Measurements from ENCODE around the gene COL7A1. TPM values are rescaled to one million over a fixed set of nuclear protein-coding genes. Genes with fewer than 3 reads are reported as not detected.
"Not testable (repeated sequence)": the region's sequence is repeated elsewhere in the genome, so short reads cannot be mapped to it uniquely, and the experiment has no call there.

The COL7A1 gene
- total RNA-seq, 1 donor from 2014 or later = 62.9 TPM

DNA sequence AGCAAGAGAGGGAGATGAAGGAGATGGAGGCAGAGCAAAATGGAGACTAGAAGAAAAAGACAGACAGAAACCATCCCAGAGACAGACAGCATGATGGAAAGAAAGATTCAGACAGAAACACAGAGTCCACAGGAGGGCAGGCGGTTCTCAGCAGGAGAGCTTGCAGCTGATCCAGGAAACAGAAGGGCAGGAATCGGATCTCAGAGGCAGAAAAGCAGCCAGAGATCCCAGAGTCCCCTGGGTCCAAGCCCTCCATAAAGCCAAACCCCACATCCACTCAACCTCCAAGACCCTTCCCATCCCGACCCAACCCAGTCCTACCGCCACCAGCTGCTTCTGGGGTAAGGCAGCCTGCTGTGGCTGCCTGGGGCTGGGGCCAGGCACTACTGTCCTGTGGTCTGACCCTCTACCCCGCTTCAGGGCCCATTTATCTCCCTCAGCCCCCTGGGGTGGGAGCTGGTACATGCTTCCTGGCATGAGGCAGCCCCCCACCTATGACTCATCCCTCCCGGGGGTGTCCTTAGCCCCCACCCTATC is 31.7 kb downstream of the COL7A1 start, which contains the start of gene UCN2:
Gene UCN2 (minus strand): TSS at position 400 of the 537 bp plus-strand sequence. CDS start 657 bp downstream, outside the sequence.
- DNase-seq (ENCODE audit: low spot score) = no peak

DNA sequence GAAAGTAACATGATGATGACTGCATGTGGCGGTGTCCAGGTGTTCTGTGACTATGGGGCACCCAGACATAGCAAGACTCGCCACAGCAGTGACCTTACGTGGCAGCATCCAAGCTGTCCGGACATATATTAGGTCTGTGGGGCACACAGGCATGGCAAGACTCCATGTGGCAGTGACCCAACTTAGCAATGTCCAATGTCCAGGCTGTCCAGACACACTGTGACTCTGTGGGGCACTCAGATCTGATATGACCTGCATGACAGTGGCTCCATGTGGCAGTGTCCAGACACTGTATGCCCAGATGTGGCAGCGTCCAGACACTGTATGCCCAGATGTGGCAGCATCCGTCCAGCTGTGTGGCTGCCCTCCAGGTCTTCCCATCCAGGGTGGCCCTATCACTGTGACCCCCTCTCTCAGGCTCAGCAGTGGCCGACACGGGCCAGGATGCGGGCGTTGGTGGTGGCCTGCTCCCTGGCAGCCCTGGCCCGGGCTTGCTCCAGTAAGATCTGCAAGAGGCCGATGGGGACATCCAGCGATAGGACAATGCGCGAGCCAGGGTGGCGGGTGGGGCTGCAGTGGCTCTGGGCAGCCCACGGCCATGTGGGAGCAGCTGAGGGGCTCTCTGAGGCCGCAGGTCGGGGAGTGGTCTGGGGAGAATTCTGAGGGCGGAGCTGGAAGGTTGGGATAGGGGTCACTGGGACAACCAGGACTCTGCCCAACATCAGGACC is 32.6 kb downstream of the COL7A1 start:
- no peak for DNase-seq (ENCODE audit: low spot score)

DNA sequence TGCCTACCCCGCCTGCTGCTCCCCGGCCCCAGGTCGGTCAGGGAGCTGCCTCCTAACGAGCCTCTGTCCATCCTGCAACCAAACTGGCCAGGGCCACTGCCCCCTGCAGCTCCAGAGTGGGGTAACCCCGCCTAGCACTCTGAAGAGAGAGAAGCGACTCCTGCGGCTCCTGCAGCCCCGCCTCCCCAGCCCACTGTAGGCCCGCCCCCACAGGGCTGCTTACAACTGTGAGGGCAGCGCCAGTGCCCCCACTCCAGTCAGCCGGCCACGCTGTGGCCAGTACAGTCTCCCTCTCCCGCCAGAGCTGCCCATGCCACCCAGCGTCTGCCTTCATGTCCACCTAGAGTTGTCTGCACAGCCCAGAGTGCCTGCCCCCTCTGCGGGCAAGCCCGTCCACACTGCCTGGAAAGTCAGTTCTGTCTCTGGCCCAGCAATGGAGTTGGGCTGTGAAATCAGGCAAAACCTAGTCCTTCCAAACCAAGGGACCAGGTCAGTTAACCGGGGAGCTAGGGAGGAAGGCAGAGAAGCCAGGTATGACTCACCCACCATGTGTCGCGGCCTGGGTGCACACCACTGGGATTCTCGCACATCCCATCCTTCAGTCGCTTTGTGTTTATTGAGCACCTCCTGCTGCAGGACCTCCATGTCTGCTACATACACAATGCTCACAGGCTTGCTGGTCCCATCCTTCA is 33.9 kb downstream of the COL7A1 start:
- DNase-seq (ENCODE audit: low spot score) = peak; percentile 66

DNA sequence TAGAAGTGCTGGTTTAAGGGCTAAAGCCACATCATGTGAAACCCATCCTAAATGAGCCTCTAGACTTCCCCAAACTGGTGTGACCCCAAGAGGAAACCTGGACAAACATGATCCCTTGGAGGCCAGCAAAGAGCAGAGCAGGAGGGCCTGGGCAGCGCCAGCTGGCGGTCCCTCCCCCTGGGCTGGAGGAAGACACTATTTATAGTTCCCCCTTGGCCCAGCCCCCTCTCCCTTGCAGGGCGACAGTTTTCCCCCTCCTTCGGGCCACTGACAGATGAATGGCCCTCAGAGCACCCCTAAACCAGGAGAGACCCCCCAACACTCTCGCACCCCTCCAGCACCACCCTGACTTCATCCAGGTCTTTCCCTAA is 34.5 kb downstream of the COL7A1 start:
- no peak for DNase-seq (ENCODE audit: low spot score)

DNA sequence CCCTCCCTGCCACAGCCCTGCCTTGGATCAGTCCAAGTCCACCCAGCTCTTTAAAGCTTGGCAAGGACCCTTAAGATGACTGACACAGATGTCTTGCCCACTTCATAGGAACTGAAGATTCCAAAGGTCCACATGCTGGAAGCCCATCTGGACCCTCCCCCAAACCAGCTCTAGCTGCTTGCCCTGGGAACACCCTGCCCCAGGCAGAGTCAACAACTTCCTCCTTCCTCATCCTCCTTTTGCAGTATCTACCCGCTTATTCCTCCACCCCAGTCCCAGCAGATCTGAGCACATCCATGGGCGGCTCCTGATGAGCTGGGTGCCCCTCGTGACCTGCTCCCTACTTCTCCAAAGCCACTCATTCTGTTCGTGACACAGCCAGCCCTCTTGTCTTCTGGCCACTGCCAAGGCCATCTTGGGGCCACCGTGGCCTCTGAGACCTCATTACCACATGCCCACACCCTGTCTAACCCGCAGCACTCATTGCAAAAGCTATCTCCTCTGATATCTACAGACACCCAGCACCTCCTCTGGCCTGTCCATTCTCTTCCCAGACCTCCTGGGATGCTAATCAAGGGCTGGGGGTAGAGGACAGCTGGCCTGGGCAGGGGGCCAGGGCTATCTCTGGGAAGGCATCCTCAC is 36.5 kb downstream of the COL7A1 start:
- no peak for DNase-seq (ENCODE audit: low spot score)

DNA sequence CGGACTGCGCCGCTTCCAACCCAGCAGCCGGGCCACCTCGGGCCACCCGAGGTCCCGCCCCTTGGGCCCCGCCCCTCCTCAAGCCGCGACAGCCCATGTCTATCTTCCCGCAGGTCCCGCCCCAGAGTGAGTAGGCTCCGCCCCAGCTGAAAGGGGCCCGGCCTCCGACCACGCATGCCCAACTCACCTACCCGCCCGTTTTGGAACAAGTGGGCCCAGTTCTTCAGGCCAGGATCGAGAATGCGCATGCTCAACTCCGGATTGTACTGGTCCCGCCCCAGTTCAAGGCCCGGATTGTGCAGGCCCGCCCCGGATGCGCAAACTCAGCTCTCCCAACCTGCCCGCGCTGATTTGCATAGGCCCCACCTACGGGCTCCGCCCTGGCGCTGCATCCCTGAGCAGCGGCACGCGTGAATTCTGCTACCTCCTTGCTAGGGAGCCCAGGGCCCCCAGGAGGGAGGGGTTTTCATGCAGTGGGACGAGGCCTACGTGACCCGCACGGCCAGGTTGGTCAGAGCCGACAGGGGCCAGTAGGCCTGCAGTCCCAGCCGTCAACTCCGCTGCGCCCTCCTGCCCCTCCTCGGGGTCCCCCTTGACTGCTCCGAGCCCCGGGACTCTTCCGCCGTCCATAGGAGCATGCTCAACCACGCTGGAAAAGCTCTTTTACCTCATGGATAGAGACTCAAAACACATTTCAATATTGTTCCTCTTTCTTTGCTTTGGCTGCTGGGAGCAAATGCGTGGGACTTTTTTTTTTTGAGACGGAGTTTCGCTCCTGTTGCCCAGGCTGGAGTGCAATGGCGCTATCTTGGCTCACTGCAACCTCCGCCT is 38.1 kb downstream of the COL7A1 start, which contains the start of gene PFKFB4:
Gene PFKFB4 (minus strand): TSS at position 8 of the 831 bp plus-strand sequence. CDS start 26 bp downstream, outside the sequence.
- peak; percentile 100 for DNase-seq (ENCODE audit: low spot score)

DNA sequence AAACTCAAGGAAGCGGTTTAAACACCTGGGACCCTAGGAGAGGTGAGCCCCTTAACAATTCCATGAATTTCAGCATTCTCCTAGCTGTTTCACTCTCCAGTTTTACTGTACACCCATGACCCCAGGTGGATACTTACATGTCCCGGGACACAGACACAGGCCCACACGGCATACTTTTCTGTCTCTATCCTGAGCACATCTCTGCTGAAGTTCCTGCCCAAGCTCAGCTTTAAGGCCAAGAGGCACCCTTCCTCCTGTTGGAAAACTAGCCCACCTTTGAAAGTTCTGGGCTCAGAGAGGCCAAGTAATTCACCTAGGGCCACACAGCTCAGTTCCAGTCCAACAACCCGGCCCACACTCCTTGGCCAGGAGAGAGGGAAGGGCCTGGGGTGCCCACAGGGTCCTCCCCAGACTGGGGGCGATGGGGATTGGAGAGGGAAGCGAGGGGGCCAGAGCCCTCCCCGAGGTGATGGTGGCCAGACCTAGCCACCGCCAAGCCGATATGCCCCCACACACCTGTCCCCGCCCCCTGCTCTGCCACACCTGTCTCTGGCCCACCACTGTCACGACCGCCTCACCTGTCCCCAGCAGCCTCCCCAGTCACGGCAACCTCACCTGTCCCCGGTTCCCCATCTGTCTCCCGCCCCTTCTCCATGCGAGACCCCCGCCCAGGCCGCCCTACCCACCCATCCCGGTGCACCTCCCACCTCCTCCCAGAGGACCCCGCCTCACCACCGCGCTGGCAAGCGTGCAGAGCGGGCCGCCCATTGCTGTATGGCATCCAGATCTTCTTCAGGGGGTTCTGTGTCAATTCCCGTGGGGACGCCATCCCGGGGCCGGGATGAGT is 39.0 kb downstream of the COL7A1 start:
- no peak for DNase-seq (ENCODE audit: low spot score)

DNA sequence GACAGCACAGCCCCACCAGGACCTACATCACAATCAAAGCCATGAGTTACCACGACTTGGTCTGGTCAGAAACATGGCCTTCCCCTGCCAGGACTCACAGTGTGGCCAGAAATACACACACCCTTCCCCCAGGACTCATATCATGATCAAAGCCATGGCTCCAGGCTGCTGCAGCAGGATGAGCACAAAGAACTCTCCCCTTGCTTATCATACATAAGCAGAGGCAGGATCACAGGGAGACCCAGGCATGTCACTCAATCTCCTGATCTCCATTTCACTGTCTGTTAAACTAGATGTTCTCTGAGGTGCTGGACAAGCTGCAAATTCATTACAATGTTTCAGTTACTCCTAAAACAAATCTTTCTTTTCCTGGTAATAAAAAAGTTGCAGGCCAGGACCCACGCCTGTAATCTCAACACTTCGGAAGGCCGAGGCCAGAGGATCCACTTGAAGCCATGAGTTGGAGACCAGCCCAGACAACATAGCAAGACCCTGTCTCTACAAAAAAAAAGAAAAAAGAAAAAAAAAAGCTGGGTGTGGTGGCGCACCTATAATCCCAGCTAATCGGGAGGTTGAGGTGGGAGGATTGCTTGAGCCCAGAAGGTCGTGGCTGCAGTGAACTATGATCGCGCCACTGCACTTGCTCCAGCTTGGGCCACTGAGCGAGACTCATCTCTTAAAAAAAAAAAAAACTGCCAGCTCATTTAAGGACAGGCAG is 39.7 kb downstream of the COL7A1 start:
- no peak for DNase-seq (ENCODE audit: low spot score)

DNA sequence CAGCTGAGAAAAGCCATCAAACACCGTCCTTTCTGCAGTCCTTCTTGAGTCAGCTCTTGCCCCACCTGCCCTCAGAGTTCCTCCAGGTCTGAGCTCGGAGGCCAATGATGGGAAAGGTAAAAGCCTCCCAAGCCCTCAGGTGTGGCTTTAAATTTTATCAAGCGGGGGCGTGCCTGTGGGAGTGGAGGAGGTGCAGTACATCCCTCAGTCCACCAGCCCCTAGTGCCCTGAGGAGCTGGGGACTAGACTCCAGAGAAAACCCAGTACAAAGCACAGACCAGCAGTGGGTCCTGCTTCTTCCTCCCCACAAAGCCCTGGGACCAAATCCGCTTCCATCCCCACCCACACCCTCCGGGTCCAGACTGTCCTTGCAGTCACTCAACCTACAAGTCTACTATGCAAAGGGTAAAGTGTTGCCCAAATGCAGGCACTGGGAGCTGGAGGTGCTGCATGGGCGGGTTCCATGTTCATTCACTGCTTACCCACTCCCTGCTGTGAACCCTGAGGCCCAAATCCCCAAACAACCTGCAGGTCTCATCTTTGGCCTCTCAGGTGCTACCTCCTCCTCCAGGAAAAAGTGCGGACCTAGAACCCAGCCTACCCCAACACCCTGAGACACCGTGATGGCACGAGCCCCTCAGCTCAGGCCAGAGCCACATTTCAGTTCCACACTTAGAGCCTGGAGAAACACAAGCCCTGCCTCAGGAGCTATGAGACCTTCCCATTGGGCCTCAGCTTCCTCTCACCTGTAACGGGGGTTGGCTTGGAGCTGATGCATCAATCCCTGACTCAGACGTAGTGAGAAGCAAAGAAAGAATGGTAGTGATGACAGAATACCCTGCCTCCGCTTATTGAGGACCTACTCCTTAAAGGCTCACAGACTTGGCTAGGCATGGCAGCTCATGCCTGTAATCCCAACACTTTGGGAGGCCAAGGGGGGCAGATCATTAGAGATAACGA is 41.0 kb downstream of the COL7A1 start:
- DNase-seq (ENCODE audit: low spot score) = no peak

DNA sequence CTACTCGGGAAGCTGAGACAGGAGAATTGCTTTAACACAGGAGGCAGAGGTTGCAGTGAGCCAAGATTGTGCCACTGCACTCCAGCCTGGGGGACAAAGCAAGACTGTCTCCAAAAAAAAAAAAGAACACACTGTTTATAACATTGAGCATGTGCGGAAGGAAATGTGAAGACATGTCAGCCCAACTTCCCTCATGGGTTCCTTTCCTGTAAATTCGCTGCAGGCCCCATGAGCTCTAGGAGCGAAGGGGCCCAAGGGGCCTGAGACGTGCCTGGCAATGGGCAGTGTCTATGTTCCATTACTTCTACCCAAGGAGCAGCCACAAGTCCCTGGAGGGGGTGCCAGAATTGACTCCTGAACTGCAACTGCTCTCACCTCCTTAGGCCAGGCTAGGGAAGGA is 41.8 kb downstream of the COL7A1 start:
- no peak for DNase-seq (ENCODE audit: low spot score)

DNA sequence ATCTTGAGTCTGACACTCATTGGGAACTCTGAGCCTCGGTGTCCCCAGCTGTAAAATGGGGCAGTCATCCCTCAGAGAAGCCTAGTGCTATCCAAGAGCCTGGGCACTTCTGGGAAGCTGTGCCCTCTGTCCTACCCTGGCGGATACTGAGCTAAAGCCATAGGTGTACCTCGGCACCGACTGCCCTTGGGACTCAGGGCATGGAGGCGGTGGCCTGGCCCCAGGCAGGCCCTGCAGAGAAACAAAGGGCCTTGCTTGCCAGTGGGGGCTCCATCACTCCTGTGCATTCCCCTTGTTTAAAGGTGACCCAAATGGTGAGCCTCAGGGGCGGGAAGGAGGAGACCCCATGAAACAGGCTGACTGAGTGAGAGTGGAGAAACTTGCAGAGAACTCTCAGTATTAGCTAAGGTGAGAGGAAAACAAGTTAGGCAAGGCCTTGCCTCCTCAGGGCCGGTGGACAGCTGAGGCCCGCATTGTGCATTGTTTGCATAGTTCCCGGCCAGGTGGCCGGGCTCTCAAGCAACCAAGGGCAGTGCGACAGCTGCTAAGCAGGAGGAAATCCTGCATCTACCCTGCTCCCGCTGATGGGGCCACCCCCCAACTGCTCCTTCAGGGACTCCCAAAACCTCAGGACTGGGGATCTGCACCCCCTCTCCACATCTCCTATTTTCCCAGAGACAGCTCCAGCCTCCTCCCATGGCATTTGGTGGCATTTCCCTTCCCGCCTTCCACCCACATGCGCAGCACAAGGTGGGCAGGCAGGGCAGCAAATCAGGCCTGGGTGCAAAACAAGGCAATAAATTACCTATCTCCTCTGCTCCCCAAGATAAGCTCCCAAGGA is 42.8 kb downstream of the COL7A1 start:
- DNase-seq (ENCODE audit: low spot score) = no peak

DNA sequence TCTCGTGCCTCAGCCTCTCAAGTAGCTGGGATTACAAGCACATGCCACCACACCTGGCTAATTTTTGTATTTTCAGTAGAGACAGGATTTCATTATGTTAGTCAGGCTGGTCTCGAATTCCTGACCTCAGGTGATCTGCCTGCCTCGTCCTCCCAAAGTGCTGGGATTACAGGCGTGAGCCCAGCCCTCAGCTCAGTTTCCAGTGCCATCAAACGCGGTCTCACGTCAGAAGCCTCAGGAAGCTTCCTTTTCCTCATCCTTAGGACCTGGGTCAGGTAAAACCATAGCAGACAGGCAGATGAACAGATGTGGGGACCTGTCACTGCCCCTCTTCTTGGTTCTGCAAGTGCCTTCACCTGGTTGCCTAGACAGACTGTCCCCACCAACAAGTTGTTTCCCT is 43.5 kb downstream of the COL7A1 start:
- not testable (repeated sequence) for DNase-seq (ENCODE audit: low spot score)

DNA sequence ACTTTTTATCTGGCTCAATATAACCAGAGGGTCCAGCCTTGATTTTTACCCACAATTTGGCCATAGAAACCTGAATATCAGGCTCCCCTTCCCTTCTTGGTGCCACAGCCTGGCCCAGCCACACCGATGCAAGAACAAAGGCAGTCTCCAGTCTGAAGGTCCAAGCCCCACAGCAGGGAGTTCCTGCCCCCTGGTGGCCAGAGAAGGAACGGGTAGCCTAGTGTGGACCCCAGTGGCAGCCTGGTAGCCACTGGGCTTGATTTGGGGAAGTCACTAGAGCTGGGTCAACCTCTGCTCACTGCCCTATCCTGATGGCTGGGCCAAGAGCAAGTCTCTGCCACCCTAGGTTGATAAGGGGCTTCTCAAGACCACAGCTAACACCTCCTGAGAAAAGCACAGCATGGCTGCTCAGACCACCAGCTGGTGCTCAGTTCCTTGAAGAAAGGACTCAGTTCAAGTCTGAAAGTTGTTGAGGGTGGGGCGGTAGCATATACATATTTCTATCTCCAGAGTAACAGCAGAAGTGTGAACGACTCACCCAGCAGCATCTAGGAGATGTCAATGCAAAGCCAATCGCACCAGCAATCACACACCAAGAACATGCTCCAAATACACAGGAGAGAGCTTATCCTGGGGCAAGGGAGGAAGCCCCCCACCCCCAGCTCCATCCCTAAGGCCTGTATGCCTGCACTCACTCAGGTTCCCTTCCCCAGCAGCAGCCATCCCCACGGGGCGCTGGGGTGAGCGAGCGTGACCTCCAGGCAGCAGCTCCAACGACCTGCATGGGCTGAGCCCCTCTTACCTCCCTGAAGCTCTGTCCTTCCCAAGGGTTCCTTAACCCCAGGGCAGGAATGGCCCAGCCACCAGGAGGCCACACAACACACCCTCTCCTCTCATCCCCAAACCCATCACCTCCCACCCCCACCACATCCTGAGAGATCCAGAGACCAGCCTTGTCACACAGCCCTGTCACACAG is 46.1 kb downstream of the COL7A1 start:
- peak; percentile 87 for DNase-seq (ENCODE audit: low spot score)

DNA sequence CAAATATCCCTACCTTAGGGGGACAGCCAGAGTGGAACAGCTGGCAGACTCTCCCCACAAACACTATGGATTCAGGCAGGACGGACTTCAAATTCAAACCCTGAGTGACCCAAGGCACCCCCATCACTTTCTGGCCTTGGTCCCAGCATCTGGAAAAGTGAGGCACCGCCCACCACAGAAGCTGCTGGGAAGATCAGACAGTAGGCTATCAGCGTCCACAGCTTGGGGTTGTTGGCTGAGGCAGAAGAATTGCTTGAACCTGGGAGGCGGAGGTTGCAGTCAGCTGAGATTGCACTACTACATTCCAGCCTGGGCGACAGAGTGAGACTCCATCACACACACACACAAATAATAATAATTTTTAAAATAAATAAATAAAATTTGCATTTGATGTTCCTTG is 47.0 kb downstream of the COL7A1 start:
- no peak for DNase-seq (ENCODE audit: low spot score)

DNA sequence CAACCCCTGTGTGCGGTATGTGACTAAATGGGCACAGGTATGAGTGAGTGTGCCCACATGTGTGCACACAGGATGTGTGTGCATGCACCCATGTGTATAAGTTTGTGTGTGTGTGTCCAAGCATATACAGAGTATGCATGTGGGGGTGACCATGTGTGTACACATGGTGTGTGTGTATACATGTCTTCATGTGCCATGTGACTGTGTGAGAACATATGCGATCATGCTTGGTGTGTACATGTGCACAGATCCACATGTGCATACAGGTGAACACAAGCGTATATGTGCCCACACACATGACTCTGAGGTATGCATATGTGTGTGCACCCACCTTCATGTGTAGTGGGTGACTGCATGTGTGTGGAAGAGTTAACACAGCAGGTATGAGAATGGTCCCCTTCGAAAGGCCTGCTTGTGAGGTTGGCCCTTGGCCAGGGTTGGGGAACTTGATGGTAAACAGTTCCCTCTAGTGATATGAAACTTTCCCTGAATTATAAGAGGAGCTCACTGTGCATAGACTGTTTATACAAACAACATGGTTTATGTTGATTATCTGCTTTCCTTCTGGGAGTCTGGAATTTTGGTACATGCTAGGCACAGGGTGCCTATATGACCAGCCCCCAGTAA is 48.8 kb downstream of the COL7A1 start:
- no peak for DNase-seq (ENCODE audit: low spot score)

DNA sequence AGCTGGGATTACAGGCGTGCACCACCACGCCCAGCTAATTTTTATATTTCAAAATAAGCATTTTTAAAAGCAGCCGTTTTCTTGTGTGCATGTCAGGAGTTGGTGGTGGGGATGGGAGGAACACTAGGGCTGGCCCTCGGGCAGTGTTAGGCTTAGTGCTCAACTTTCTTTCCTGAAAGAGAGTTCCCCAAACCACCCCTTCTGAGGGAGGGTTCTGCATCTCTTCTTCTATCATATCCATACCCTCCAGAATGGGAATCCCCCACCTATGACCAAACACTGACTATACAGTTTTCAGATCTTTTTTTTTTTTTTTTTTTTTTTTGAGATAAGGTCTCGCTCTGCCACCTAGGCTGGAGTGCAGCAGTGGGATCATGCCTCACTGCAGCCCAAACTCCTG is 51.0 kb downstream of the COL7A1 start:
- DNase-seq (ENCODE audit: low spot score) = no peak

Data from ureter (tissue), 1 donor.